Right renal pelvis (tissue), 4 donors: ENCODE results near the gene DCLK2. TPM values are rescaled to one million over a fixed set of nuclear protein-coding genes. Genes with fewer than 3 reads are reported as not detected.

Experiments used
- DNase-seq, 4 donors: peaks; one replicate each; pipeline ENCODE4 v3.0.0-alpha.2; 2013; ENCODE audit warnings: low read depth in 4 of 4, low spot score in 3 of 4, missing footprints in 1 of 4
- polyA plus RNA-seq, 4 donors: library from polyadenylated mRNA; unstranded; fragments of 120-200 nt; gene quantifications; one replicate each; pipeline ENCODE4 v1.2.1, GENCODE V29; 2013; ENCODE audit not compliant: insufficient read length in 4 of 4

The DCLK2 gene
- polyA plus RNA-seq, 4 donors: 10.5 to 13.0 (median 12.4) TPM

GRCh38 chr4:150255610-150256224 lies 177.5 kb downstream of the DCLK2 start:
- DNase-seq: no peak

GRCh38 chr4:150256225-150256620 lies 178.0 kb downstream of the DCLK2 start:
- no peak for DNase-seq

GRCh38 chr4:150256841-150257730 lies 178.8 kb downstream of the DCLK2 start:
- no peak for DNase-seq

- no peak for DNase-seq
Observed at GRCh38 chr4:150258569-150258968, 180.3 kb downstream of the DCLK2 start.

GRCh38 chr4:150259861-150260567 lies 181.8 kb downstream of the DCLK2 start:
- no peak for DNase-seq

- DNase-seq: no peak
Observed at GRCh38 chr4:150261571-150261970, 183.3 kb downstream of the DCLK2 start.

GRCh38 chr4:150262611-150263010 lies 184.4 kb downstream of the DCLK2 start:
- no peak for DNase-seq

- DNase-seq: no peak
Observed at GRCh38 chr4:150264595-150265161, 186.4 kb downstream of the DCLK2 start.

- DNase-seq: no peak
Observed at GRCh38 chr4:150265806-150266205, 187.6 kb downstream of the DCLK2 start.

GRCh38 chr4:150268444-150268843 lies 190.2 kb downstream of the DCLK2 start:
- DNase-seq: no peak

- no peak for DNase-seq
Observed at GRCh38 chr4:150278206-150278605, 200.0 kb downstream of the DCLK2 start.

- no peak for DNase-seq
Observed at GRCh38 chr4:150280081-150280895, 202.0 kb downstream of the DCLK2 start.

- no peak for DNase-seq
Observed at GRCh38 chr4:150280975-150281374, 202.7 kb downstream of the DCLK2 start.

GRCh38 chr4:150283689-150284088 lies 205.4 kb downstream of the DCLK2 start:
- DNase-seq: no peak

- no peak for DNase-seq
Observed at GRCh38 chr4:150286656-150287055, 208.4 kb downstream of the DCLK2 start.

- DNase-seq: no peak
Observed at GRCh38 chr4:150289198-150289597, 211.0 kb downstream of the DCLK2 start.

GRCh38 chr4:150289881-150290280 lies 211.6 kb downstream of the DCLK2 start:
- DNase-seq: no peak

- DNase-seq: peak; percentile 26 to 38 (median 34)
Observed at GRCh38 chr4:150297861-150298474, 219.7 kb downstream of the DCLK2 start.

- no peak for DNase-seq
Observed at GRCh38 chr4:150299816-150300215, 221.6 kb downstream of the DCLK2 start.

- no peak for DNase-seq
Observed at GRCh38 chr4:150302553-150302952, 224.3 kb downstream of the DCLK2 start.
